ENCODE data around the gene FANCI. TPM values are rescaled to one million over a fixed set of nuclear protein-coding genes. Genes with fewer than 3 reads are reported as not detected.

FANCI gene
- total and polyA plus RNA-seq, 2 of the 4 experiments (the other 2 are of a cell fraction): 13.2 to 34.2 TPM

- Histone ChIP-seq H2AK9ac (replicated peaks; ENCODE audit: low read depth, low read length, poor library complexity) (no peak overlapping the region), H3K4ac (ENCODE audit: low read depth, low read length) (no peak overlapping the region), H3K9me3 (ENCODE audit: control insufficient read depth, insufficient read depth, low read length) (no peaks in the 10 kb centered on the region), H2BK15ac (ENCODE audit: low read depth, low read length) (no peak overlapping the region), H3K27ac (ENCODE audit: insufficient read depth, low read length) (no peak overlapping the region), H2BK20ac (ENCODE audit: low read depth, low read length) (no peak overlapping the region), H2BK120ac (ENCODE audit: low read depth, low read length) (no peak overlapping the region), H3K9ac (ENCODE audit: low read depth, low read length) (no peak overlapping the region), H2BK5ac (ENCODE audit: low read depth, low read length, poor library complexity, severe bottlenecking) (no peak overlapping the region), H3K18ac (ENCODE audit: low read depth, low read length) (no peak overlapping the region), H2AK5ac (ENCODE audit: low read depth, low read length) (no peak overlapping the region), H3K79me1 (ENCODE audit: low read depth in 1 of 2, low read length in 2 of 2) (peaks cover 3% of the 10 kb centered on the region in 2 experiments; a peak in 2 of 4 replicates), H3K27me3 (ENCODE audit: control insufficient read depth, insufficient read depth, low read length) (no peaks in the 10 kb centered on the region), H3K36me3 (ENCODE audit: control insufficient read depth, insufficient read depth, low read length) (peaks cover 1% of the 10 kb centered on the region; the same call in 1 of the 2 replicates), H4K20me1 (ENCODE audit: insufficient read depth, low read length) (no peaks in the 10 kb centered on the region), H4K8ac (ENCODE audit: low read depth in 2 of 2, low read length in 2 of 2) (no peak overlapping the region), H4K5ac (ENCODE audit: low read depth, low read length) (no peak overlapping the region), H3K56ac (ENCODE audit: extremely low read depth, insufficient read depth, low read length) (no peak overlapping the region), H3K4me2 (ENCODE audit: low read depth, low read length) (no peak overlapping the region), H3K9me1 (ENCODE audit: insufficient read depth, low read length) (no peaks in the 10 kb centered on the region), H3K4me1 (ENCODE audit: control insufficient read depth, insufficient read depth, low read length) (no peaks in the 10 kb centered on the region), H2AFZ (replicated peaks; ENCODE audit: low read length, poor library complexity) (no peak overlapping the region), H3K4me3 (ENCODE audit: insufficient read depth, low read depth, low read length) (no peak overlapping the region), H3K23ac (ENCODE audit: low read depth, low read length) (no peak overlapping the region), H4K91ac (ENCODE audit: insufficient read depth, low read depth, low read length) (no peak overlapping the region), H3K14ac (replicated peaks; ENCODE audit: low read depth, low read length) (no peak overlapping the region)
- in situ Hi-C loops (cut with MboI; ENCODE audit: low sequenced_read_pairs): no loop called here
- DNase-seq: no peak
- no TSS peak for BruUV-seq (replicated peaks)
- intact Hi-C loops (cut with micrococcal nuclease): no loop called here
- dilution Hi-C loops (cut with HindIII; ENCODE audit: low sequenced_read_pairs, unreplicated experiment): no loop called here
- no peak for ATAC-seq (ENCODE audit: low read depth)
- WGBS, 2 experiments (ENCODE audit: extremely low coverage in 2 of 2, insufficient read length in 1 of 2): no CpG with 5 or more reads among the region's 4 CpGs
- ChIA-PET CTCF (interaction anchor here (0.6 to 1.3 kb wide), 2 partner anchors 22 to 75 kb away, joined by 4 to 5 read pairs; no protein-coding TSS in a partner anchor), POLR2A (ENCODE audit: unreplicated experiment) (no interaction called here)
- TF ChIP-seq CEBPB (IDR thresholded peaks at IDR 0.05; ENCODE audit: low read depth, low read length) (no peak), RAD21 (IDR thresholded peaks at IDR 0.05; ENCODE audit: low read length) (no peak), MAFK (IDR thresholded peaks at IDR 0.05; ENCODE audit: low read depth, low read length) (no peak), POLR2A (IDR thresholded peaks at IDR 0.05; ENCODE audit: low read depth, low read length) (no peak), NFE2L2 (IDR thresholded peaks at IDR 0.05; ENCODE audit: low read depth, low read length) (no peak), ELK1 (IDR thresholded peaks at IDR 0.05; ENCODE audit: borderline replicate concordance, low read depth, low read length) (no peak), USF2 (IDR thresholded peaks at IDR 0.05; ENCODE audit: low read depth, low read length) (no peak), RFX5 (IDR thresholded peaks at IDR 0.05; ENCODE audit: low read depth, low read length) (no peak), MXI1 (IDR thresholded peaks at IDR 0.05; ENCODE audit: borderline replicate concordance, low read depth, low read length) (no peak)
Measured at GRCh38 chr15:89282631-89283030, 38.9 kb downstream of the FANCI start.
